GM21423 (cell line): ENCODE measurements around the gene C2orf76.
"Not testable (repeated sequence)": the region's sequence is repeated elsewhere in the genome, so short reads cannot be mapped to it uniquely, and the experiment has no call there.

ENCODE experiments used
- ATAC-seq: cut with Tn5 transposase; IDR thresholded peaks from one replicate; pipeline ENCODE4 v1.9.1; 2021; ENCODE audit warnings: mild to moderate bottlenecking, moderate library complexity; ENCODE audit not compliant: unreplicated experiment

C2orf76 gene

DNA sequence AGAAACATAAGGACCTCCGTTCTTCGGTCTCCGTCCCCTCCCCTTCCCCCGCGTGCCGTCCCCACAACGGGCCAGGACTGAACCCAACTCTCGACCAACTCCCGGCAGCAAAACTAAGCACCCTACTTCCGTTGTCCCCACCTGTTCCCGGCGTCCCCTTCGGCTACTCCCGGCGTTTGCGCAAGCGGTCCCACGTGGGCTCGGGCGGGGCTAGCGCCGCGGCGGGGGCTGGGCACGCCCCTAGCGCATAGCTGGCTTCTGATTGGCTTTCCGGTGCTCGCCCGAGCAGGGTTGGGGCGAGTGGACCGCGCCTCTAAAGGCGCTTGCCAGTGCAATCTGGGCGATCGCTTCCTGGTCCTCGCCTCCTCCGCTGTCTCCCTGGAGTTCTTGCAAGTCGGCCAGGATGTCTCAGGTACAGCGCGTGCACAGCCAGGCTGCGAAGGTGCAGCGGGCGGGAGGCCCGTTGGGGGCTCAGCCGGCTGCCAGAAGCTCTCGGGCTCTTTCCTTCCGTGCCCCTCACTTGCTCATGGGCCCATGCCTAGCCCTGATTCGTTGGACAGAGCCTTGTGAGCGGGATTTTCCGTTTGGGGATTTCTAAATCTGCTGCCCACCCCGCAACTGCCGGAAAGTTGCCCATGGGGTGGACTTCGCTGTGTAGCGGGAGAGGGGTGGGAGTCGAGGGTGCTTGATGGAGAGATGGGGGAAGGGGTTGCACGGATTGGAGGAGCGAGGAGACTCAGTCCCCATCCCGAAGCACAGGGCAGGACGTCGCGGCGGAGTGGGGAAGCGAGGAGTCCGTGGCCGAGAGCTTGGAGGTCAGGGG lies at the start of gene C2orf76, which contains the start of gene DBI:
Gene C2orf76, minus strand, starts transcription at position 186 of the 823 bp plus-strand sequence. CDS start 26,875 bp downstream, outside the sequence.
Gene DBI, plus strand, starts transcription at position 329 of the 823 bp plus-strand sequence. Its CDS starts 75 bp downstream, at position 404.
- ATAC-seq = peak; percentile 96

DNA sequence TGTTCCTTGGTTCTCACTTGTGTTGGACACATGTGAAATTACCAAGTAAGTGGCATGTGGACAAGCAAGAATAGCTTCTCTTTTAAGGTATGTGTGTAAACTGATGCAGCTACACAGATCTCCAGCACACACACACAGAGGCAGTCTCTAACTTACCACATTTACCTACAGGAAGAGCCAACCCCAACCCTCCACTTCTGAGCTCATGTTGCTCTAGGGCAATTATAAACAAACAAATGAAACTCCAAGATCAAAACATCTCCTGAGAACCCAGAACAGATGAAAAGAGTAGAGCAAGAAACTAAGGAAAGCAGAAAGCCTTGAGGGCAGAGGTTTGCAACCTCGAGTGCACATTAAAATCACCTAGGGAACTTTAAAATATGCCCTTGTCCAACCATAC lies 49.0 kb upstream of the C2orf76 start:
- ATAC-seq = no peak

DNA sequence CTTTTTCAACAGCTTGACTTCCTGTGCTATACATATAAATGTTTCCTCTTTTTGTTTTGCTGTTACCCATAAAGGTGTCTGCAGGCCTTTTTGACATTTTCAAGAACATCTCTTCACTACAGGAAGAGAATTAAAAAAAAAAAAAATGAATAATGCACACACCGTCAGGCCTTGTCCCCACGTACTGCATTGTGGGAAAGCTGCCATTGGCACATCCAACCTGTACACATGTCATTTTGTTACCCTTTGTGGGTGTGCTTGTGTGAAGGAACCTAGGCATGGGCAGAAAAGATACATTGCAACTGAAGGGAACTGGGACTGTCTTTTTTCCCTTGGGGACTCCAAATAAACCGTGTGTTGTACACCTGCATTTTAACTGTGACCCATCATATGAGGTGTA lies 48.3 kb upstream of the C2orf76 start:
- ATAC-seq = no peak

DNA sequence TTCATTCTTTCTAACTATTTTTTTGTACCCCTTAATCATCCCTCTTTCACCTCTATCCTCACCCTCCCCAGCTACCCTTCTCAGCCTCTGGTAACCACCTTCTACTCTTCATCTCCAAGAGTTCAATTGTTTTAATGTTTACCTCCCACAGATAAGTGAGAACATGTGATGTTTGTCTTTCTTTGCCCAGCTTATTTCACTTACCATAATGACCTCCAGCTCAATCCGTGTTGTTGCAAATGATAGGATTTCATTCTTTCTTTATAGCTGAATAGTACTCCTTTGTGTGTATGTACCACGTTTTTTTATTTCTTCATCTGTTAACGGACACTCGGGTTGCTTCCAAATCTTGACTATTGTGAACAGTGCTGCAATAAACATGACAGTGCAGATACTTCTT lies 42.9 kb upstream of the C2orf76 start:
- no peak for ATAC-seq

DNA sequence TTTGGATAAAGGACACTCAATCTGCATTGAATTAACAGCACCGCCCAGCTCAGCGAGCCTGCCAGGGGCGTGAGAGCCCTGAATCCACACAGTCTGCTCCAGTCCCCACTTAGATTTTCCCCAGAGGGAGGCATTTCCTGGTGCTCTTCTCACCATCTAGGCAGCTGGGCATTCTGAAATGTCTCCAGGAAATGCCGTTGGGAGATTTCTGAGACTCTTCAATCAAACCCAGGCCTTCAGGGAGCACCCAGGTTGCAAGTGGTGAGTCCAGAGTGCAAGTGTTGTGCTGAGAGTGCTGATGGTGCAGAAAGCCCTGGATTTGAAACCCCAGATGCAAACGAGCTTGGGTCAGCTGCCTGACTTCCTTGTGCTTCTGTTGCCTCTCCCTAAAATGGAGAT lies 41.6 kb upstream of the C2orf76 start:
- ATAC-seq = no peak

DNA sequence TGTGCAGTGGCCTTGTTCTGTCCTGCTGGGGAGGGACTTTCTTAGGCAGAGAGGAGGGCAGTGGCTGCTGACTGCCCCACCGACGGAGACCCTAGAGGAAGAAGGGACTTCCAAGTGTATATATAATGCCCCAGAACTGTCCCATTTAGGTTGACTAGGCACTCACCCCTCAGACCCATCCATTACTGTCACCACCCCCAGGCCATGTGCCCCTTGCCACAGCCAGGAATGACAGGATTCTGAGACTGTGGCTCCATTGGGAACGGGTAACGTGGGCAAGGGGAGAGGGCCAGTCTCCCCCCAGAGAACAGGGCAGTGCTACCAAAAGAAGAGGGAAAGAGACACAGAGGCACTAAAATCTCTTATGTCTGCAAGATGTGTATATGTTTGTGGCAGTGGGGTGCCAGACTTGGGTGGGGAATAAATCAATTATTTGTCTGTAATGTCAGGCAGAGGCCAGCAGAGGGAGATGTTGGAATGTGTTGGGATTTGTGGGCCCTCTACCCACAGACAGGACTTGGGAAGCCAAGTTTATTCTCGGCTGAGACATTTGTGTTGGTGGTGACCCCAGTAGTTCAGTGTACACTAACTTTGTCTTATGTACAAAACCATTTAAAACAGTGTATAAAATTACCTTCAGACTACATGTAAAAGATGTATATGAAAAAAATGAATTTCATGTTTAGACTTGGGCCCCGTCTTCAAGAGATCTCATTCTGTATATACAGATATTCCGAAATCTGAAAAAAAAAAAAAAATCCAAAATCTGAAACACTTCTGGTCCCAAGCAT lies 41.0 kb upstream of the C2orf76 start:
- no peak for ATAC-seq

DNA sequence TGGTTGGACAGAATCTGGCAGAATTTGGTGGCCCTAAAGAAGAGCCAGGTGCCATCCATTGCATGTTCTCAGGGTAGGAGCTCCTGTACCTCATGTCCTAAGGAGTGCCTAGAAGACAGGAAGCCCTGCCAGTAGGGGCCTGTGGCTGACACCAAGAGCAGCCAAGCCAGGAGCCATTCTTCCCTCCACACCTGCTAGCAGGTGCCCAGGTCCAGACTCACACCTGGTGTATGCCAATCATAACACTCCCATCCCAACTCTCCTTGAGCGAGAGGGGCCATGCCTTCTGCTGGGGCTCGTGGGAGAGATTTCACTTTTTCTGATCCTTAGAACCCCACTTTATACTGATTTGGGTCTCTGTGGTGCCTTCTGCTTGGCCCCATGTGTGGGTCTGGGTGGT lies 38.5 kb upstream of the C2orf76 start:
- ATAC-seq = no peak

DNA sequence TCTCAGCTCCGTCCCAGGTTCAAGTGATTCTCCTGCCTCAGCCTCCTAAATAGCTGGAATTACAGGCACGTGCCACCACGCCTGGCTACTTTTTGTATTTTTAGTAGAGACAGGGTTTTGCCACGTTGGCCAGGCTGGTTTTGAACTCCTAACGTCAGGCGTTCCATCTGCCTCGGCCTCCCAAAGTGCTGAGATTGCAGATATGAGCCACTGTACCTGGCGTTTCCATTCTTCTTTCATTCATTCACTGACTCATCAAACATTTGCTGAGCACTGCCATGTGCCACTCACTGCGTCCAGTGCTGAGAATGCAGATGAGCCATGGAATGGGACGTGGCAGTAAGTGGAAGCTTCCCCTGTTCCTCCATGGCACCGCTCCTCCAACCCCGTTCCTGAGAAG lies 37.0 kb upstream of the C2orf76 start:
- ATAC-seq = not testable (repeated sequence)

DNA sequence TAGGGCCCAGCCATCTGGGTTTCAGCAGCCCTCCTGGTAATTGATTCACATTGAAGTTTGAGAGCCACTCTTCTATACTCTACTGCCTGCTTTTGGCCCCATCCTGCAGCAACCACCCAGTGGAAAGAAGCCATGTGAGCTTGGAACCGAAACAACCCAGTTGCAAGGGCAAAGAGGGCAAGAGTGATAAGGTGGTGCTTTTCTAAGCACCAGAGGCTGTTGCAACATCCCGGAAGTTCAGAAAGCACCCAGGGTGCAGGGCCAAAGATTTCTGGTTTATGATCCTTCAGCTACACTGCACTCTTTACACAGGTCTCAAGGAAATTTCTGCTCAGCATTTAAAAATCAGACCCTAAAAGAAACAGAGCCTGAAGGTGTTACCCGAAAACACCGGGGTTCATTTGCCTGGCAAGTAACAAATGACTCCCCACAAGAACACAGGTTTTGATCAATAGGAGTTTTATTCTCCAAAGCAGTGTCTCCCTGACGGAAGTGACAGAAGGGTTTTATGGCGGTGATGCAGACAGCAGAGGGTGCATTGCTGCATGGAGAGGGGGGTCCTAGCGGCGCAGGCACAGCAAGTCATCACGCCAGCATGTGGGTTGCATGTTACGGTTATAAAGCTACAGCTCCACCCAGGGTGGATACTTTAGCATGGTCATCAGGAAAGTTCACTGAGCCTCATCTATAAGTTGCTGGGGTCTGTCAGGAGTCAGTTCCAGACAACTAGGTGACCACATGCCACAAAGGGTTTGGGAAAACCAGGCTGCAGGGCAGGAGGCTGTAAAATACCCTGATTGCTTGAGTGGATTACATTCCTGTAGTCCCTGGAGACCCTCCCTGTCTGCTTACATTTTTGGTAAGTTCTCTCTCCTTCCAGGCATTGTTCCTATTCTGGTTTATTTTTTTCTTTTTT lies 36.3 kb upstream of the C2orf76 start:
- no peak for ATAC-seq

DNA sequence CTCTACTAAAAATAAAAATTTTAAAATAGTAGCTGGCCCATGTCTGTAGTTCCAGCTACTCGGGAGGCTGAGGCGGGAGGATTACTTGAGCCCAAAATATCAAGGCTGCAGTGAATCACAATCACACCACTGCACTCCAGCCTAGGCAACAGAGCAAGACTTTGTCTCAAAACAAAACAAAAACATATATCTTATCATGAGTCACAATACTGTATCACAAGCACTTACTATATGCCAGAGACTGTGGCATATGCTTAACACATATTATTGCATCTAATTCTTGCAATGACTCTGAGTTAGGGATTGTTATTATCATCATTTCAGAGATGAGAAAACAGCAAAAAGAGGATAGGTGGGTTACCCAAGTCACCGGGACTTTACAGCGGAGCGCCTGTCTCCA lies 35.5 kb upstream of the C2orf76 start:
- no peak for ATAC-seq

DNA sequence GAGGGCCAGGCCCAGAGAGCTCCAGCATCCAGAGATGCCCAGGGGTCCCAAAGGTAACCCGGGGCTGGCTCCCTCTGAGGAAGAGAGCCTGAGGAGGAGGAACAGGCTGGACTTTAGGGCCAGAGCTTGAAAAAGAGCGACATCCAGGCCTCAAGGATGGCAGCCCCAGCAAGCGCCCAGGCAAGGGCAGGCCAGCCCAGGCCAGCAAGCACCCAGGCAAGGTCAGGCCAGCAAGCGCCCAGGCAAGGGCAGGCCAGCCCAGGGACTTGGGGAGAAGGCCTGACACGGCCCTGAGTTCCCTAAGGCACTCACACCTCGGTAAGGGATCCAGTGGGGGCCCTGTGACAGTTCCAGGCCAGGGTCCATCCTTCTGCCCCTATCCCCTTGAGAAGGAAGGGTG lies 30.6 kb upstream of the C2orf76 start:
- no peak for ATAC-seq

DNA sequence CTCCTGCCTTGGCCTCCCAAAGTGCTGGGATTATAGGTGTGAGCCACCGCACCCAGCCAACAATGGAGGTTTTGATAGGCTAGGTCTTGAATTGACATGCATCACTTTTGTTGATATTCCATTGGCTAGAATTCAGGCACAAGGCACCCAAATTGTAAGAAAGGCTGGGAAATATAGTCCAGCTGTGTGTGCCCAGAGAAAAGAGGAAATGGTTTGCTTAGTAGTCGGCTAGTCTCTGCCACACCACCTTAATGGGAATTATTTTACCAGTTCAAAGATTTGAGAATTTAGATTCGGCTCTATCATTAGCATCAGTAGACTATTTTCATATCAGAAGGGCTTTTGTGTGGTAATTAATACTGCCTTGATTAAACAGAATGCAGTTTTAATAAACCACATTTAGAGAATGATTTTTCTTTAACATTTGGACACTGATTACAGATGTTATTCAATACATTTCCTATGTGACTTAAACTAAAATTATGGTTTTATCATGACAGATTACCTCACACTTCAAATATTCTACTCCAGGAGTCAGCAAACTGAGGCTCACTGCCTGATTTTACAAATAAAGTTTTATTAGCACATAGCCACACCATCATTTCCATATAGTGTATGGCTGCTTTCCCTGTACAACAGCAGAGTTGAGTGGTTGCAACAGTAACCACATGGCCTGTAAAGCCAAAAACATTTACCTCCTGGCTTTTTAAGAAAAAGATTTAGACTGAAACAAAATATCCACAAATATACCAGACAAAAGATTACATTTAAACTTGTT lies 27.5 kb upstream of the C2orf76 start:
- ATAC-seq = no peak

DNA sequence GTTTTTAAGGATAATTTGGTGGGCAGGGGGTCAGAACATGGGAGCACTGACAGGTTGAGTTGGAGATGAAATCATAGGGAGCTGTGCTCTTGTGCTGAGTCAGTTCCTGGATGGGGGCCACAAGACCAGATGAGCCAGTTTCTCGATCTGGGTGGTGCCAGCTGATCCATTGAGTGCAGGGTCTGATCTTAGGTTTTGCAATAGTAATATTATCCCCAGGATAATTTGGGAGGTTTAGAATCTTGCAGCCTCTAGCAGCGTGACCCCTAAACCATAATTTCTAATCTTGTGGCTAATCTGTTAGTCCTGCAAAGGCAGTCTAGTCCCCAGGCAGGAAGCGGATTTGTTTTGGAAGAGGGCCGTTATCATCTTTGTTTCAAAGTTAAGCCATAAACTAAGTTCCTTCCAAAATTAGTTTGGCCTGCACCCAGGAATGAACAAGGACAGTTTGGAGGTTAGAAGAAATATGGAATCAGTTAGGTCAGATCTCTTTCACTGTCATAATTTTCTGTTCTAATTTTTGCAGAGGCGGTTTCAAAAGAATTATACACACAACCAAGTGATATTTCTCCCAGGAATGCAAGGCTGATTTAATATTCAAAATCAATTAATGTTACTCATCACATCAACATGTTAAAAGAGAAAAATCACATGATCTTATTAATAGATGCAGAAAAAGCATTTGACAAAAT lies 23.1 kb upstream of the C2orf76 start:
- ATAC-seq = no peak

DNA sequence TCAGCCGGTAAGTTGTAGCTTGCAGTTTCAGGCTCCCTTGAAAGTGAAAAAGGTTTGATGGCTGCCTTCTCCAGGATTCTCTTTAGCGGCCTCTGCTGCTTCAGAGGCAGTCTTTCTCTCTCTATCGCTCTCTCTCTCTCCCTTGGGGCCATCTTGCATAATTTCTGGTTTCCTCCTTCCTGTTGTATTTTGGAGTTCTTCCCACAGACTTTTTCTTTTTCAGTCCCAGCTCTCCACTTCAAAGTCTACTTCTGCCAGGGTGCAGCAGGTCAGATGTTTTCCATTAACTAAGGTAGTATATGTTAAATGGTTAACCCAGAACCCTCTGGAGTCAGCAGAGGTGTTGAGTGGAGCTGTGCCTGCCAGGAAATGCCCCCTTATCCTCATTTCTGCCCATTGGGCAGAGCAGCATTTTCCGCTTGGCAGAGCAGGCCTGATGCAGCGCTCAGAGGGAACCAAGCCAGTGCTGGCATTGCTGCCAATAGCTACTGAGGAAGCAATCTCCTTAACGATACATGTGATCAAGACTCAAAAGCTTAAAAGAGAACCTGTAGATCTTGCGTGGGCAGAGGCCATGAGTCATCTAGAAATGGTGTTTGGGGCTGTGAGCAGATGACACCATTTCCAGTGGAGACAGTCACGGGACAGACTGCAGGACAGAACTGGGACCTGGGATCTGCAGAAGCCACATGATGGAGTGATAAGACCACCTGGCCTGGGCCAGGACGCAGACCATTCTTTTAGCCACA lies 20.9 kb upstream of the C2orf76 start:
- peak; percentile 75 for ATAC-seq

DNA sequence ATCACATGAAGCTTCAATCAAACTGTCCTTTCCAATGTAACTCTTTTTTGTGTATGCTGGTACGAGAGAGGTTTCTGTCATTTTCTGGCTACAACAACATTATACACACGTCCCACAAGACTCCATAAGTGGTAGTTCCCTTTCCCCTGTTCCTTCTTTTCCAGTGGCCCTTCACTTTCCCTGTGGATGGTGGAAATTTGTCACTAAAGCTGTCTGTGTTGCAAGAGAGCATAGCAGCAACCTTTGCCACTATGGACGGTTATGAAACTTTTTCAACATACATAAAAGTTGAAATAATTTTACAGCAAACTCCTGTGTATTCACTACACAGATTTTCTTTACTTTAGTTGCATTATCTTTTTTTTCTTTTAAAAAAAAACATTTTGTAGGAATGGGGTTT lies 18.8 kb upstream of the C2orf76 start:
- ATAC-seq = no peak

DNA sequence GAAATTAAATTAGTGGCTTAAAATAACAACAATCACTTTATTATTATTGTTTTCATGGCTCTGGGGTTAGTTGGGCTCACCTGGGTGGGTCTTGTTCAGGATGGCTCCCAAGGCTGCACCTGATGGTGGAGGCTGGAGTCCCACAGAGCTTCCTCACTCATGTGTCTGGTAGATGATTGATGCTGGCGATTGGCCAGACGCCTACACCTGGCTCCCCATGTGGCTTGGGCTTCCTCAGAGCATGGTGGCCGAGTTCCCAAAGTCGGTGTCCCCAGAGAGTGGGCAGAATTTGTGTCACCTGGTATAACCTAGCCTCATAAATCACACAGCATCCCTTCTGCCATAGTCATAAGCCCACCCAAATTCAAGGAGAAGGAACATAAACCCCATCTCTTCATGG lies 18.3 kb upstream of the C2orf76 start:
- ATAC-seq = no peak

DNA sequence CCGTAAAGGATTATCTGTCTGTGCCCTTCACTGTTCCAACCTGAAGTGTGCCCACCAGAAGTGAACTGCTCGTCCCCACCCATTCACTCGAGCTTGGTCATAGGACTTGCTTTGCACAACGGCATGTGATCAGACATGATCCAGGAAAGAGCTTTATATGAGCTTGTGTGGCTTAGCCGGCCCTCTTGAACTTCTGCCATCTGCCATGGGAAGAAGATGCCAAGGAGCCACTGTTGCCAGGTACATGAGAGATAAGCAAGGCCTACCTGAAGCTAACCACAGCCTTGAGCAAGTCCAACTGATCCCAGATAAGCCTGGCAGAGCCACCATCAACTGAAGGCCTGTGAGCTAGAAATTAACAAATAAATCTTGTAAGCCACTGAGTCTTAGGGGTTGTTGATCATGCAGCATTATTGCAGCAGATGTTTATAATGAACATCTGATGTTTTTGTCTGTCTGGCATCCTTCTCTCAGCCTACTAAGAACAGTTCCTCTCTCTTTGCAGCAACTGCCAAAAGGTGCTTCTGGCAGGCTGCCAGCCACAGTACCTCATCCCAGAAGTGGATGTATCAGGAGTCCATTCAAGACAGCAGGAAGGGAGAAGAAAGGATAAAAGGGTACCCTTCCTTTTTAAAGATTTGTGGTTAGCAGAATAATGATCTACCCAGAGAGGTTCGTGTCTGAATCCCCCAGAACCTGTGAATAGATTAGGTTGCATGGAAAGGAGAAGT lies 16.9 kb upstream of the C2orf76 start:
- ATAC-seq = no peak

DNA sequence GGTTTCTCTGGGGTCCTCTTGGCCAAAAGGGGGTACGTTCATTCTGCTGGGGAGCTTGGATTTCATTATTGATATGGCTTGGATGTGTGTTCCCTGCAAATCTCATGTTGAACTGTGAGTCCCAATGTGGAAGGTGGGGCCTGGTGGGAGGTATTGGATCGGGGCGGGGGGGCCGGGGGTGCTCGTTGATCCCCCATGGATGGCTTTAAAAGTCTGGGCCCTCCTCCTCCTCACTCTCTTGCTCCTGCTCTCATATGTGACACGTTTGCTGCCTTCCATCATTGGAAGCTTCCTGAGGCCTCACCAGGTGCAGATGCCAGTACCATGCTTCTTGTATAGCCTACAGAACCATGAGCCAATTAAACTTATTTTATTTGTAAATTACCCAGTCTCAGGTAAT lies 11.9 kb upstream of the C2orf76 start:
- no peak for ATAC-seq
